Endothelial cell of umbilical vein (primary cell): ENCODE results near the gene DHX40.

Experiments used
- CTCF ChIP-seq, 2 donors: IDR thresholded peaks; 1 replicate in 1 of 2; 2 replicates in 1 of 2; pipeline ENCODE4 v1.5.1; 2011; ENCODE audit warnings: low read length in 2 of 2, mild to moderate bottlenecking in 2 of 2, moderate library complexity in 2 of 2, control low read depth in 1 of 2, inconsistent platforms in 1 of 2, low read depth in 1 of 2; ENCODE audit not compliant: insufficient read depth in 1 of 2; ENCODE audit errors: extremely low read depth in 1 of 2
- EZH2 ChIP-seq: IDR thresholded peaks from 2 replicates; pipeline ENCODE4 v1.6.1; 2012; ENCODE audit warnings: borderline replicate concordance, low read depth, mild to moderate bottlenecking, moderate library complexity, low read length, inconsistent platforms; ENCODE audit not compliant: severe bottlenecking
- GATA2 ChIP-seq: IDR thresholded peaks from 2 replicates; pipeline ENCODE4 v1.7.0; 2011; ENCODE audit warnings: low read depth, mild to moderate bottlenecking, moderate library complexity, mixed read lengths, low read length; ENCODE audit not compliant: insufficient read length, insufficient read depth
- JUN ChIP-seq: IDR thresholded peaks from 2 replicates; pipeline ENCODE4 v1.6.1; 2011; ENCODE audit warnings: borderline replicate concordance, low read depth; ENCODE audit not compliant: insufficient read length, insufficient read depth
- MAX ChIP-seq: IDR thresholded peaks from 2 replicates; pipeline ENCODE4 v1.6.1; 2011; ENCODE audit not compliant: insufficient read depth, insufficient read length
- MYC ChIP-seq: IDR thresholded peaks from one replicate; pipeline ENCODE4 v1.6.1; 2011; ENCODE audit warnings: mild to moderate bottlenecking, low read depth, low read length
- POLR2A ChIP-seq: IDR thresholded peaks from 2 replicates; pipeline ENCODE4 v1.6.1; 2012; ENCODE audit warnings: low read depth, mild to moderate bottlenecking, control low read depth, low read length
- POLR2AphosphoS5 ChIP-seq: IDR thresholded peaks from 2 replicates; pipeline ENCODE4 v1.6.1; 2012; ENCODE audit warnings: low read depth, mild to moderate bottlenecking, control low read depth, low read length, moderate library complexity; ENCODE audit not compliant: insufficient read depth

- no peak for TF ChIP-seq CTCF (IDR thresholded peaks at IDR 0.05; ENCODE audit: extremely low read depth in 1 of 2, insufficient read depth in 1 of 2, low read depth in 1 of 2, low read length in 2 of 2)
- no peak for TF ChIP-seq EZH2
- no peak for TF ChIP-seq POLR2AphosphoS5
- TF ChIP-seq MYC = no peak
- TF ChIP-seq POLR2A = no peak
- TF ChIP-seq JUN = no peak
- no peak for TF ChIP-seq MAX
- no peak for TF ChIP-seq GATA2
Observed at GRCh38 chr17:59643159-59644140, 78.0 kb downstream of the DHX40 start.
